Neuronal stem cell (in vitro differentiated cells): ENCODE results near the gene ADCY7.

Source experiments
- DNase-seq: peaks from one replicate; pipeline ENCODE4 v3.0.0-alpha.2; 2013; ENCODE audit warnings: low spot score
- H2AFZ ChIP-seq: one replicate; pipeline ENCODE4 v1.6.1; 2013; ENCODE audit warnings: mild to moderate bottlenecking, low read length, inconsistent platforms
- H2AK5ac ChIP-seq: 2 replicates; pipeline ENCODE4 v1.6.1; 2013; ENCODE audit warnings: low read depth, mild to moderate bottlenecking, inconsistent platforms, low read length, moderate library complexity, mixed read lengths
- H2BK120ac ChIP-seq: 2 replicates; pipeline ENCODE4 v1.6.1; 2013; ENCODE audit warnings: low read depth, mild to moderate bottlenecking, inconsistent platforms, low read length, moderate library complexity, mixed read lengths
- H2BK12ac ChIP-seq: one replicate; pipeline ENCODE4 v1.6.1; 2013; ENCODE audit warnings: low read length, inconsistent platforms
- H2BK15ac ChIP-seq: 2 replicates; pipeline ENCODE4 v1.6.1; 2013; ENCODE audit warnings: mild to moderate bottlenecking, low read length, inconsistent platforms, mixed read lengths
- H2BK5ac ChIP-seq: one replicate; pipeline ENCODE4 v1.6.1; 2013; ENCODE audit warnings: inconsistent platforms, mild to moderate bottlenecking, low read length, moderate library complexity
- H3K14ac ChIP-seq: one replicate; pipeline ENCODE4 v1.6.1; 2013; ENCODE audit warnings: low read length, inconsistent platforms
- H3K18ac ChIP-seq: 2 replicates; pipeline ENCODE4 v1.6.1; 2013; ENCODE audit warnings: low read length, inconsistent platforms
- H3K23ac ChIP-seq: 2 replicates; pipeline ENCODE4 v1.6.1; 2013; ENCODE audit warnings: low read depth, mild to moderate bottlenecking, mixed read lengths, low read length, inconsistent platforms; ENCODE audit not compliant: poor library complexity
- H3K27ac ChIP-seq: replicated peaks from 3 replicates; pipeline ENCODE4 v1.5.1; 2013; ENCODE audit warnings: low read length, inconsistent platforms
- H3K27me3 ChIP-seq, 3 experiments: 2 replicates each; pipeline ENCODE4 v1.6.1; 2013; ENCODE audit warnings: low read length in 3 of 3, mild to moderate bottlenecking in 2 of 3, inconsistent platforms in 1 of 3, low read depth in 1 of 3, mixed read lengths in 1 of 3, moderate library complexity in 1 of 3; ENCODE audit not compliant: control insufficient read depth in 3 of 3, insufficient read depth in 3 of 3
- H3K36me3 ChIP-seq, 2 donors: replicated peaks in 1 of 2; 2 replicates each; pipeline ENCODE4 v1.6.1; 2013; ENCODE audit warnings: low read length in 2 of 2; ENCODE audit not compliant: control insufficient read depth in 2 of 2, insufficient read depth in 2 of 2
- H3K4ac ChIP-seq: 2 replicates; pipeline ENCODE4 v1.6.1; 2013; ENCODE audit warnings: inconsistent platforms, mild to moderate bottlenecking, low read length, moderate library complexity
- H3K4me1 ChIP-seq, 2 donors: 1 replicate in 1 of 2; 2 replicates in 1 of 2; pipeline ENCODE4 v1.6.1; 2013; ENCODE audit warnings: low read length in 2 of 2, low read depth in 1 of 2; ENCODE audit not compliant: control insufficient read depth in 2 of 2, insufficient read depth in 1 of 2
- H3K4me2 ChIP-seq: one replicate; pipeline ENCODE4 v1.6.1; 2013; ENCODE audit warnings: mild to moderate bottlenecking, low read length, inconsistent platforms; ENCODE audit not compliant: insufficient read depth, poor library complexity, severe bottlenecking
- H3K4me3 ChIP-seq, 2 donors: 2 replicates each; pipeline ENCODE4 v1.5.1; 2013; ENCODE audit warnings: low read length in 2 of 2, mild to moderate bottlenecking in 2 of 2, inconsistent platforms in 1 of 2, moderate library complexity in 1 of 2
- H3K79me1 ChIP-seq: one replicate; pipeline ENCODE4 v1.6.1; 2013; ENCODE audit warnings: low read depth, mild to moderate bottlenecking, inconsistent platforms, low read length, moderate library complexity
- H3K9ac ChIP-seq: one replicate; pipeline ENCODE4 v1.6.1; 2013; ENCODE audit warnings: mild to moderate bottlenecking, low read depth, low read length, inconsistent platforms; ENCODE audit not compliant: poor library complexity
- H3K9me3 ChIP-seq, 2 donors: replicated peaks in 1 of 2; 2 replicates each; pipeline versions ENCODE3 to v1.6.1; 2013; ENCODE audit warnings: low read length in 2 of 2, mild to moderate bottlenecking in 2 of 2, inconsistent platforms in 1 of 2, low read depth in 1 of 2, mixed read lengths in 1 of 2, moderate library complexity in 1 of 2; ENCODE audit not compliant: control insufficient read depth in 2 of 2, insufficient read depth in 1 of 2
- H4K8ac ChIP-seq: one replicate; pipeline ENCODE4 v1.6.1; 2013; ENCODE audit warnings: low read depth, mild to moderate bottlenecking, inconsistent platforms, low read length, moderate library complexity
- H4K91ac ChIP-seq: one replicate; pipeline ENCODE4 v1.6.1; 2013; ENCODE audit warnings: low read length, low read depth, mild to moderate bottlenecking, inconsistent platforms; ENCODE audit not compliant: poor library complexity
- WGBS, 2 donors: extraction: QIAGEN DNeasy Blood & Tissue Kit; methylation state at CpG; one replicate each; pipeline ENCODE4 v1.1.7; 2013; ENCODE audit warnings: missing lambda C conversion rate in 2 of 2, mixed read lengths in 1 of 2; ENCODE audit not compliant: insufficient read length in 2 of 2, insufficient replicate concordance in 1 of 2; ENCODE audit errors: extremely low coverage in 2 of 2; 5-methylcytosine and 5-hydroxymethylcytosine counted together

The ADCY7 gene

DNA sequence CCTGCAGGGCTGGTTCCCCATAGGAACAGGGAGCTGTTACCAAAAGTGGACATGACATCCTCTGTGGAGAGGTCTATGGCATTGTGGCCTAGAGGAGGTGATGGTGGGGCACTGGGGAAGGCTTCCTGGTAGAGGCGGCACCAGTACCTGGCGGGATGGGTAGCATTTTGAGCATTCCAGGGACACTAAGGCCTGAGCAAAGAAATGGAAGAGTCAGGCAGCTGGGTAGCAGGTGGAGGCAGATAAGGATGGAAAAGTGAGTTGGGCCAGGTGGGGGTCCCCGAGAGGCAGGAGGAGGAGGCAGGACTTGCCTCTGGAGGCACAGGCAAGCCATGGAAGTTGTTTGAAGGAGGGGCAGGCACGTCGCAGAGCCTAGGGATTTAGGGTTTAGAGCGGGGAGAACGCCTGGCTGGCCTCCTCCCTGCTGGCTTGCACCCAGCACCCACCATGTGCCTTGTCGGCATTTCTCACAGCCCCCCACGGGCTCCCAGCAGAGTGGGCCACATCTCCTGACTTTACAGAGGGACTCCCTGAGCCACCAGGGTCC, 5.1 kb upstream of the ADCY7 start:
- Histone ChIP-seq H2BK12ac (no peak overlapping the region), H2AK5ac (no peak overlapping the region), H3K18ac (peak overlapping the region; percentile 5), H3K27me3 (peaks cover 0 to 12% (median 0%) of the 10 kb centered on the region in 3 experiments), H3K9ac (no peak overlapping the region), H2AFZ (no peak overlapping the region), H2BK15ac (peak overlapping the region; percentile 14), H3K36me3 (no peaks in the 10 kb centered on the region), H3K23ac (no peak overlapping the region), H3K14ac (no peak overlapping the region), H2BK5ac (no peak overlapping the region), H3K27ac (no peak overlapping the region), H3K4me3 (peak overlapping the region in 1 of 2 donors; percentile 15), H3K4me1 (peaks cover 9 to 13% of the 10 kb centered on the region in 2 donors), H3K4me2 (no peak overlapping the region), H3K79me1 (no peaks in the 10 kb centered on the region), H2BK120ac (no peak overlapping the region), H3K4ac (no peak overlapping the region), H4K91ac (no peak overlapping the region), H4K8ac (no peak overlapping the region), H3K9me3 (no peaks in the 10 kb centered on the region)
- WGBS, 2 donors = no CpG with 5 or more reads among the region's 9 CpGs
- DNase-seq = no peak

DNA sequence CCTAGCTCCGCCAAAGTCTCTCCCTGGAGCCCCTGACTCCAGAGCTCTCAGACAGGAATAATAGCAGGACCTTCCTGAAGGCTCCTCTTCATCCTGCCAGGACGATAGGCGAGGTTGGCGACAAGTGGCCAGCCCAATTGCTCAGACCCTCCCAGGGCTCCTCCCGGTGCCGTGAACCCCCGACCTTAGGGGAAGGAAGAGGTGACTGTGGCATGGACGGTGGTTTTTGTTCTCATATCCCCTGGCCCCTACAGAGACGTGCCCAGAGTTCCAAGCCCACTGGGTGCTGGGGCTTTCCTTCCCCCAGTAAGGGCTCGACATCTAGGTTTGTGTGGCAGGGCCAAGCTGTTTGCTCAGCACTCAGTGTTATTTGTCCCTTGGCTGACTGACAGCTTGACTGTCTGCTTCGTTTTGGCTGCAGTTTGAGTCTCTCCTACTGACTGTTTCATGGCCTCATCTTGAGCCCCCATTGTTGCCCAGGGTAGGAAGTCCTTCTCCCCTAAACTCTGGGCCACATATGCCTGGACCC, 4.6 kb upstream of the ADCY7 start:
- H2BK5ac ChIP-seq = no peak overlapping the region
- H3K14ac ChIP-seq = no peak overlapping the region
- WGBS, 2 donors = no CpG with 5 or more reads among the region's 11 CpGs
- peaks cover 10 to 16% of the 10 kb centered on the region in 2 donors for H3K4me1 ChIP-seq
- no peaks in the 10 kb centered on the region for H3K9me3 ChIP-seq
- no peak overlapping the region for H3K4ac ChIP-seq
- H2BK12ac ChIP-seq = no peak overlapping the region
- H3K27ac ChIP-seq = no peak overlapping the region
- H2AFZ ChIP-seq = no peak overlapping the region
- no peak overlapping the region for H4K8ac ChIP-seq
- no peak overlapping the region for H2BK120ac ChIP-seq
- peak overlapping the region; percentile 38 for H3K23ac ChIP-seq
- H3K36me3 ChIP-seq = no peaks in the 10 kb centered on the region
- peak overlapping the region; percentile 14 for H2BK15ac ChIP-seq
- no peak for DNase-seq
- no peak overlapping the region for H3K18ac ChIP-seq
- H3K9ac ChIP-seq = no peak overlapping the region
- no peak overlapping the region for H2AK5ac ChIP-seq
- H3K27me3 ChIP-seq = peaks cover 0 to 12% (median 0%) of the 10 kb centered on the region in 3 experiments
- H3K79me1 ChIP-seq = no peaks in the 10 kb centered on the region
- no peak overlapping the region for H4K91ac ChIP-seq
- no peak overlapping the region for H3K4me3 ChIP-seq
- no peak overlapping the region for H3K4me2 ChIP-seq

DNA sequence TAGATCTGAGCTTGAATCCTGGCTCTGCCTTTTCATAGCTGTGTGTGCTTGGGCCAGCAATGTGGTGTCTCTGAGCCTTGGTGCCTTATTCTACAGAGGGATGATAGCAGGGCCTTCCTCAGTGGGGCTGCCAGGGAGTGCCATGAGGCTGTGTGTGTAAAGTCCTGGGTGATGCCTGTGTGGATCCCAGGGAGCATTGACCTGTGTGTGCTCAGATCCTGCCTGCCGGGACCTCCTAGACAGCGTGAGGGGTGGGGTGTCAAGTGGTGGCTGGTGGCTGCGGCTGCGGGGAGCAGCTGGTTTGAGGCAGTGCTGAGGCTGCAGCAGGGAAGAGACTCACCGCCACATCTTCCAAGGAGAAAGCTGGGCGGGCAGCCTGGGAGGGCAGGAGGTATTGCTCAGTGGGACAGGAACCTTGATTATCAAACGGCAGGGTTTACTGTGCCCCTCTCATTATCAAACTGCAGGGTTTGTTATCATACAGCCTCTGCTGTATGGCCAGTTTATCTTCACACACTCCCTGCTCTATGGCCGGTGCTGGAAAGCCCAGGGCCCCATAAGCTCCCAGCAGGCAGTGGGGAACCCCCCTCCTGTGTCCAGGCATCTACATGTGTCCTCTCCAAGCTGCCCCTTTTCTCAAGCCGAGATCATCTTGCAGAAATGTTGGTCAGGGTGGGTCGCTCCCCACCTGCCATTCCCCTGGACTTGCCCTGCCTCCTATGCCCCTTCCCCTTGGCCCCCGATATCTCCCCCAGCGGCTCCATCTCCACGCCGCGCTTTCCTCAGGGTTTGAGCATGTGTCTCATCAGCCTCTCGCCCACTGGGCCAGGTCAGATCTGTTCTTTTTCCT, 3.1 kb upstream of the ADCY7 start:
- Histone ChIP-seq H2AFZ (no peak overlapping the region), H3K14ac (no peak overlapping the region), H2BK5ac (no peak overlapping the region), H2BK12ac (no peak overlapping the region), H3K4me3 (no peak overlapping the region), H3K79me1 (no peaks in the 10 kb centered on the region), H3K23ac (no peak overlapping the region), H4K91ac (no peak overlapping the region), H3K27ac (no peak overlapping the region), H3K4me1 (peaks cover 13 to 17% of the 10 kb centered on the region in 2 donors), H2AK5ac (no peak overlapping the region), H3K27me3 (peaks cover 0 to 12% (median 0%) of the 10 kb centered on the region in 3 experiments), H3K9ac (no peak overlapping the region), H3K36me3 (no peaks in the 10 kb centered on the region), H3K4ac (no peak overlapping the region), H4K8ac (no peak overlapping the region), H3K4me2 (no peak overlapping the region), H2BK15ac (no peak overlapping the region), H2BK120ac (no peak overlapping the region), H3K18ac (no peak overlapping the region), H3K9me3 (no peaks in the 10 kb centered on the region)
- no peak for DNase-seq
- WGBS, 2 donors = no CpG with 5 or more reads among the region's 16 CpGs
